ENCODE measurements around the gene STXBP1.

Gene STXBP1

GRCh38 chr9:127664324-127664677, 52.2 kb downstream of the STXBP1 start:
- no peak overlapping the region for H3K27ac ChIP-seq (ENCODE audit: extremely low read depth, low read depth, low read length)
- CTCF ChIA-PET: interaction anchor here (0.8 kb wide), 1 partner anchor 12 kb away, joined by 3 read pairs; no protein-coding TSS in a partner anchor
- peaks cover 0 to 45% of the 10 kb centered on the region in 2 experiments; a peak in 1 of 3 replicates for H3K36me3 ChIP-seq (ENCODE audit: control insufficient read depth in 2 of 2, insufficient read depth in 1 of 2, low read length in 2 of 2)
- H3K9me3 ChIP-seq (ENCODE audit: control insufficient read depth, insufficient read depth, low read depth, low read length): no peaks in the 10 kb centered on the region
- POLR2A ChIA-PET: no interaction called here
- H3K4me1 ChIP-seq (ENCODE audit: control insufficient read depth, insufficient read depth, low read length): no peaks in the 10 kb centered on the region
- TF ChIP-seq PBX3 (CRISPR knock-in tag; IDR thresholded peaks at IDR 0.05) (no peak), ZNF114 (tag by site-specific recombination; IDR thresholded peaks at IDR 0.05) (no peak), ZSCAN23 (tag by site-specific recombination; IDR thresholded peaks at IDR 0.05) (no peak)
- no peak overlapping the region for H3K4me3 ChIP-seq (ENCODE audit: low read depth, low read length)

- peaks cover 0 to 42% of the 10 kb centered on the region in 2 experiments; a peak in 2 of 3 replicates for H3K36me3 ChIP-seq (ENCODE audit: control insufficient read depth in 2 of 2, insufficient read depth in 1 of 2, low read length in 2 of 2)
- no peak overlapping the region for H3K27ac ChIP-seq (ENCODE audit: extremely low read depth, low read depth, low read length)
- H3K4me3 ChIP-seq (ENCODE audit: low read depth, low read length): no peak overlapping the region
- TF ChIP-seq ZNF16 (tag by site-specific recombination; IDR thresholded peaks at IDR 0.05; ENCODE audit: low read depth): no peak
- TF ChIP-seq ZNF48 (tag by site-specific recombination; IDR thresholded peaks at IDR 0.05): no peak
- no peak for TF ChIP-seq ZNF623 (tag by site-specific recombination; IDR thresholded peaks at IDR 0.05)
- TF ChIP-seq SETDB1 (IDR thresholded peaks at IDR 0.05; ENCODE audit: insufficient read length, low read length): no peak
- no peak for TF ChIP-seq ZNF248 (tag by site-specific recombination; IDR thresholded peaks at IDR 0.05)
- no peak for TF ChIP-seq ZNF501 (tag by site-specific recombination; IDR thresholded peaks at IDR 0.05)
- TF ChIP-seq ZNF776 (tag by site-specific recombination; IDR thresholded peaks at IDR 0.05; ENCODE audit: borderline replicate concordance): no peak
- TF ChIP-seq ZNF311 (tag by site-specific recombination; IDR thresholded peaks at IDR 0.05; ENCODE audit: borderline replicate concordance): no peak
- no peak for TF ChIP-seq ZNF175 (tag by site-specific recombination; IDR thresholded peaks at IDR 0.05)
- ChIA-PET CTCF (interaction anchor here (0.8 kb wide), 1 partner anchor 12 kb away, joined by 3 read pairs; no protein-coding TSS in a partner anchor), POLR2A (no interaction called here)
- no peaks in the 10 kb centered on the region for H3K9me3 ChIP-seq (ENCODE audit: control insufficient read depth, insufficient read depth, low read depth, low read length)
- no peaks in the 10 kb centered on the region for H3K4me1 ChIP-seq (ENCODE audit: control insufficient read depth, insufficient read depth, low read length)
These were observed 52.8 kb downstream of the STXBP1 start for GRCh38 chr9:127664678-127665507.

GRCh38 chr9:127667127-127667844, 55.2 kb downstream of the STXBP1 start:
- Histone ChIP-seq H3K36me3 (ENCODE audit: control insufficient read depth in 2 of 2, insufficient read depth in 1 of 2, low read length in 2 of 2) (peaks cover 6 to 47% of the 10 kb centered on the region in 2 experiments; a peak in 2 of 3 replicates), H3K9me3 (ENCODE audit: control insufficient read depth, insufficient read depth, low read depth, low read length) (no peaks in the 10 kb centered on the region), H3K4me1 (ENCODE audit: control insufficient read depth, insufficient read depth, low read length) (no peaks in the 10 kb centered on the region), H3K27ac (ENCODE audit: extremely low read depth, low read depth, low read length) (no peak overlapping the region), H3K4me3 (ENCODE audit: low read depth, low read length) (no peak overlapping the region)
- ChIA-PET CTCF (interaction anchor here (0.5 to 1.7 kb wide), 2 partner anchors 54 to 67 kb away, joined by 3 to 5 read pairs; partner anchors contain the start of gene TOR2A), POLR2A (no interaction called here)
- TF ChIP-seq ZFP37 (tag by site-specific recombination; IDR thresholded peaks at IDR 0.05) (no peak), ZNF10 (tag by site-specific recombination; IDR thresholded peaks at IDR 0.05) (no peak), BCL6B (tag by site-specific recombination; IDR thresholded peaks at IDR 0.05) (no peak), ZNF501 (tag by site-specific recombination; IDR thresholded peaks at IDR 0.05) (no peak), ZNF621 (tag by site-specific recombination; IDR thresholded peaks at IDR 0.05) (no peak), ZNF404 (tag by site-specific recombination; IDR thresholded peaks at IDR 0.05) (no peak)

All from HEK293 (cell line).